ENCODE measurements around the gene MVK.

Gene MVK

GRCh38 chr12:109608270-109608669 lies 34.7 kb downstream of the MVK start:
- DNase-seq, result no peak

DNA sequence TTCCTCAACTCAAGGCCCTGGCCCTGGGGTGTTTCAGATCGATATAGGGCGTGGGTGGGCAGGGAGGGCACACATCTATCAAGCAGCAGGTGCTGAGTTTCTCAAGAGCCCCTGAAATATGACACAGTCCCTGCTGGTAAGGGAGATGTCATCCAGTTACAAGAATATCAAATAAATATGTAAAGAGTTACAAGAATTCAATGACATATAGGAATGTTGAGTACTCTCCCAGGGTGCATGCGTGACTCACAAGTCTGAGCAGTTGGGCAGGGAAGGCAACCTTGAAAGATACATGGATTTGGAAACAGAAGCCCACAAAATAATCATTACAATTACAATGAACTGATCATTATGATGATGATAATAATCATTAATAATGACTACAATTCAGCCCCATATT lies 35.2 kb downstream of the MVK start:
- DNase-seq, result no peak

GRCh38 chr12:109609342-109609741 lies 35.7 kb downstream of the MVK start:
- no peak for DNase-seq

GRCh38 chr12:109610523-109610922 lies 36.9 kb downstream of the MVK start:
- DNase-seq, result no peak

DNA sequence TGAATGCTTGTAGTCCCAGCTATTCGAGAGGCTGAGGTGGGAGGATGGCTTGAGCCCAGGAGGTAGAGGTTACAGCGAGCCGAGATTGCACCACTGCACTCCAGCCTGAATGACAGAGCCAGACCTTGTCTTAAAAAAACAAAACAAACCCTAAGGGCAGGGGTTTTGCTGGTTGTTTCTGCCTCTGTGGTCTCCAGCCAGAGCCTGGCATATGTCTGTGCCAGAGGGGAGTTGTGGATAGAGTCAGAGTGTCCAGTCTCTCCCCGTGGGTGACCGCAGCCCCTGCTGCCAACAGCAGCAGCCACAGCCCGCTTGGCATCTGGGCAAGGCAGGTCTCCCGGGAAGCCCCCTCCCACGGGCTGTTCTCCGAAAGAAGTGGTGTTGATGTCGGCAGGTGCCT lies 37.6 kb downstream of the MVK start:
- no peak for DNase-seq

- no peak for DNase-seq
These were observed 38.4 kb downstream of the MVK start for GRCh38 chr12:109612003-109612402.

- DNase-seq, result no peak
These were observed 39.4 kb downstream of the MVK start for GRCh38 chr12:109612975-109613502.

DNA sequence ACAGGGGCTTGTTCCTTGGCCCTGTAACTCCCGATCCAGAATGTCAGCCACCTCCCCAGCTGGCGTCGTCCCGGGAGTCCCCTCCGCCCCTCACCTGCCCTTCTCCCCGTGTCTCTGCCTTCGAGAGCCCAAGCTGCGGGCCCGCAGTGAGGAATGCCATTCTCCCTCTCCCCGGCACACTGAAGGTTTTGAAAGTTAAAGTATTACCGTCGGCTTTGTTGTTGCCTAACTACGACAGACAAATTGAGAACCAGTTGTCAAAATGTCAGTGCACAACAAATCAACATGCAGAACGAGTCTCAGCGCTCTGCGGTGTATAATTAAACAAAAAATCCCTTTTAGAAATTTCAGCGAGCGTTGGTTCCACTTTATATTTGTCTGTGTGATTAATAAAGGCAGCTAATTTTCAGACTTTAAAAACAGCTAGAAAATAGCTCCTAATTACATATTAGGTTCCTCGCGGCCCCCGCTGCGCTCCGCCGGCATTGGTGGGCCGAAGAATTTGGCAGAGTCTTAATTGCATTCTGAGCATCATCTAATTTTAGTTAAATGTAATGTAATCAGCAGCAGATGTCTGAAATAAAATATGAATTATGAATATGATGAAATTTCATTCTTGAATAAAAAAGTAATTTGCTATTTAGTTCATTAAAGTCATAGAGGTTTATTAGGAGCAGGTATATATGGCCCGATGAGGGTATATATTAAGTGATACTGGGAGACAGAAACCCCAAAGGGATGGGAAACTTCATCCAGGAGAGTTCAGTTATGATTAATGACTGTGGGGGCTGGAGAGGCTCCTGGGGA lies 40.3 kb downstream of the MVK start:
- DNase-seq, result no peak

DNA sequence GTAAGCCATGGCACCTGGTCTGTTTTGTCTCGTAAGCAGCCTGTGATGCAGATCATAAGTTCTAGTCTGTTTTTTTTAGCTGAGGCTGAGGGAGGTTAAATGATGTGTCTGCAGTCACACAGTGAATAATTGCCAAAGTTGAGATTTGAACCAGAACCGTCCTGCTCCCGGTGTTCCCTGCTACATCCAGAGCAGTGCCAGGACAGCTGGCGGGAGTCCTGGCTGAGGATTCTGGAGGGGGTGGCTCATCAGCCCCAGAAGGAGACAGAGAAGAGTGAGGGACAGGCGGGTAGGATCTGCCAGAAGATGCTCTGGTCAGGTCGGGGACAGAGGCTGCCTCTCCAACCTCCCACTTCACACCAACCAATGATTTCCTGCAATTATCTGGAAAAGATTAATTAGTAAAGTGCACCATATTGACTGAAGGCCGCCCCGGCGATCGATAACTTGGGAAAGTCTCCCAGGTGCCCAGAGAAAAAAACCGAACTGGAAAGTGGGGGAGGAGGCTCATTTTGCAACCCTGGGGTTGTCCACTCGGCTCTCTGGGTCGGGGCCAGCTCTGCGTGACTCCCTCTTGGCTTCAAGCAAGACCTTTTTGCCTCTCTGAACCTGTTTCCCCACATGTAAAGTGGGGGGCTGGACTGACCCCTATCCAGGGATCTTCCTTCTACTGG lies 42.1 kb downstream of the MVK start:
- DNase-seq, result no peak

- no peak for DNase-seq
These were observed 43.9 kb downstream of the MVK start for GRCh38 chr12:109617491-109617890.

- DNase-seq, result no peak
These were observed 44.5 kb downstream of the MVK start for GRCh38 chr12:109618082-109618481.

DNA sequence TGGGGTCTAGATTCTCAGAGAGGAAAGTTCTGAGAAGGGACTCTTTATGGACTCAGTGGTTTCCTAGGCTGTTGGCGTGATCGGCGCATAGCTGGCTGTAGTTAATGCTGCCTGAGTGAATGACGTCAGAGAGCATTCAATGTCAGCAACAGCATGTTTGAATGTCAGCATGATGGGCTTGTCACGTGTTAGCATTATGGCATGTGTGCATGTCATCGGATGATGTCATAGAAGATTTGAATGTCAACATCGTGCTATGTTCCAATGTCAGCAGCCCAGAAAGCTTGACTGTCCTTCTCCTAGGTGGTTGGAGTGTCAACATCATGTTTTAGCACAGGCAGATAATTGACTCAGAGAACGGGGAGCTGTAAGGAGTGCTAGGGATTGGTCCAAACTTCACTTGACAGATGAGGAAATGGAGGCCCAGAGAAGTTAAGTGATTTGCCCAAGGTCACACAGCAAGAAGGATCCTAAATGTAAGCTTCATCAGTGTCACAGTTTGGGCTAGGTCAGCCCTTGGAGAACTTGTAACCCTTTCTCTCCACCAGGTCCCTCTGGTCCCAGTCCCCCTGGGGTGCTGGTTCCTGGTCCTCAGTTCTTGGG lies 45.5 kb downstream of the MVK start:
- no peak for DNase-seq

DNA sequence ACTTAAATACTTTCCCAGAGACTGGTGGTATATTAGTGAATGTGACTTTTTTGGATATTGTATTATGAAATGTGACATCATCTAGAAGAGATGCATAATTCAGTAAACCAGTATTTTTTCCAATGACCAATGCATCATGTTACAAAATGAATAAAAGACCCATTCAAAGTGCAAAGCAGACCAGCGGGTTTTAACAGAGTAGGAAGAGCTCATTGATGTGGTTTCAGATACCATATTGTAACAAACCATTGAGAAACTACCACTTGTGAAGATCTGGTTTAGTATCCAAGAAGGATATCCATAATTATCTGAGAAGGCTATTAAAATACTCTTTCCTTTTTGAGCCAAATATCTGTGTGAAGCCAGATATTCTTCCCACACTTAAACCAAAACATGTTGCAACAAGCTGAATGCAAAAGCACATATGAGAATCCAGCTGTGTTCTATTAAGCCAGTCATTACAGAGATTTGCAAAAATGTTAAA lies 47.7 kb downstream of the MVK start:
- DNase-seq, result no peak

GRCh38 chr12:109621901-109622364 lies 48.3 kb downstream of the MVK start:
- DNase-seq, result no peak

DNA sequence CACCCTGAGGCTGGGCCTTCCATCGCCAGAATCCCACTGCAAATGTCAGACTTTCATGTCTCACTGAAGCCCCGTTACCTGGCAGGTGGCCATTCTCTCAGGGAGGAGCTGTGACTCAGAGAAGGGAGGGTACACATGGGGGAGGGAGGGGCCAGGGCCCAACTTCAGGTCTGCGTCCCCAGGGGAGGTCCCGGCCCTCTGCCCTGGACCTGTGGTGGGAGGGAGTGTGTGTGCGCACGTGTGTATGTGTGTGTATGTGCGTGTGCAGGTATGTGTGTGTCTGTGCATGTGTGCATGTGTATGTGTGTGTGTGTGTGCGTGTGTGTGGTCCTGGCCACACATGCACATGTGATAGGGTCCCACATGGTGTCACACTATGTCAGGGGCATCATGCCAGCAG lies 50.9 kb downstream of the MVK start:
- DNase-seq, result no peak

- no peak for DNase-seq
These were observed 51.6 kb downstream of the MVK start for GRCh38 chr12:109625131-109625559.

DNA sequence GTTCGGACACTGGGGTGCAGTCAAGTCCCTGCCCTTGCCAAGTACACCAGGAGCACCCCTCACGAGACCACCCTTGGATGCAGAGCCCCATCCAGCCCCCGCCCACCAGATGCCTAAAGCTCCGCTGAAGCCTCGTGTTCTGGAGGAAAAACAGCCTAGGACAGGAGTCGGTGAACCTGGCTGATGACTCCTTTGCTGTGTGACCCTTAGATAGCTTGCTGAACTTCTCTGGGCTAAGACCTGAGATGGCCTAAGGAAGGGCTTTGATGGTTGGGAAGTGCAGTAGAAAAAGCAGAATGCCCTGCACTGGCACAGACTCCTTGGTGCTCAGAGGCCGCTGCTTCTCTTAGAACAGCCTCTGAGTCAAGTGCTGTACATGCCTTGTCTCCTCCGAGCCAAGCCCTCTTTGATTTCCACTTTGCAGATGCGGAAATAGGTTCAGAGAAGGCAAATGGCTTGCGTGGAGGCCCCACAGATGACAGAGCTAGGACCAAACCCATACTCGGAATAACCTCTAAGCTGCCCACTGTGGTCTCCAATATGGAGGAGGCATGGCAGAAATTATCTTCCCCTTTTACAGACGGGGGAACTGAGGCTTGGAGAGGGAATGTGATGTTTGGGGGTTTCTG lies 52.3 kb downstream of the MVK start:
- DNase-seq, result no peak

GRCh38 chr12:109626378-109627115 lies 53.0 kb downstream of the MVK start:
- no peak for DNase-seq

GRCh38 chr12:109627633-109628032 lies 54.0 kb downstream of the MVK start:
- DNase-seq, result no peak

DNA sequence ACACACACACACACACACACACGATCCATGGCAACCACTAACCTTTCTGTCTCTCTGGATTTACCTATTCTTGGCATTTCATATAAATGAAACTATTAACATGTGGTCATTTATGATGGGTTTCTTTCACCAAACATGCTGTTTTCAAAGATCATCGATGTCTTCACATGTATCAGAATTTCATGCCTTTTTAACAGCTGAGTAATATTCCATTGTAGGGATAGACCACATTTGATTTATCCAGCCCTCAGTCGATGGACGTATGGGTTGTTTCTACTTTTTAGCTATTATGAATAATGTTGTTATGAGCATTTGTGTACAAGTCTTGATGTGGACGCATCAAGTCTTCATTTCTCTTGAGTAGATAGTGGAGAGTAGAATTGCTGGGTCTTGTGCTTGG lies 56.5 kb downstream of the MVK start:
- DNase-seq, result no peak

DNA sequence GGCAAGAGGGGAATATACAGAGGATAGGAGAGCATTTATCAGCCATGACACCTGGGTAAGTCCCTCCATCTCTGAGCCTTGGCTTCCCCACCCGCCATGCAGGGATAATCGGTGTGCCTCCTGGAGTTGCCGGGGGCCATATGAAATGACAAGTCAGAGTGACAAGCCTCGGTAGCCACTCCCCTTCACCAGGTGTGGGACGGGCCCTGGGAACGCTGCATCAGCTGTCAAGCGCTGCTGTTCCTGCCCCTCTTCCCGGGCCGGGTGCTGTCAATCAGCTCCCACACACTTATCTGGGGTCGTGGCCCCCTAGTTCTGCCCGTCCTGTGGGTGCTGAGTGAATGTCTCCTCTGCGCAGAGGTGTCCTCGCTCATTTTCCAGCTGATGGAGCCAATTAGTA lies 57.2 kb downstream of the MVK start:
- DNase-seq, result no peak

DNA sequence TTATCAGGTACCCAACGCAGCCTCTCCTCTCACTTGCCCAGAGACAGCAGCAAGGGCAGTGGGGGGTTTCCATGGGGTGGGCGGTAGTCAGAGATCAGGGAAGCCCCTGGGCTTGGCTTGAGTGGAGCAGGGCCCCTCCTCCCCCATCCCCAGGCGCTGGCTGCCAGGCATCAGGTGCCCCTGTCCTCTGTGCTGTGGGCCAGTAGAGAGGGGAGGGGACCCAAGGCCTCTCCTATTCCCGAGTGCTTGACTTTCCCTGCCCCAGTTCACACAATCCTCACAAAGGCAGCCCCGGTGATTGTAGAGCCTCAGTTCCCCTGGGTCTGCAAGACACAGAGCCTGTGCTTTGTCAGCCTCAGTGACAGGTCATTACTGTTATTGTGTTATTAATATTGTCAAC lies 57.7 kb downstream of the MVK start:
- no peak for DNase-seq

Data from right kidney (tissue), 1 donor.